ENCODE measurements around the gene ODC1. TPM values are rescaled to one million over a fixed set of nuclear protein-coding genes. Genes with fewer than 3 reads are reported as not detected.

ODC1 gene
- total RNA-seq, 1 experiment from 2014 or later = 46.6 TPM

- H3K27ac Mint-ChIP-seq = no peak overlapping the region
- peak; percentile 75 for TF ChIP-seq NFYB (CRISPR knock-in tag; conservative IDR thresholded peaks at IDR 0.05; ENCODE audit: low read depth)
- no peak for TF ChIP-seq ZNF121 (CRISPR knock-in tag; IDR thresholded peaks at IDR 0.05)
- TF ChIP-seq USF2 (CRISPR knock-in tag; IDR thresholded peaks at IDR 0.05) = peak; percentile 95
- no peak for TF ChIP-seq ARID4B (CRISPR knock-in tag; IDR thresholded peaks at IDR 0.05; ENCODE audit: borderline replicate concordance)
- TF ChIP-seq MYBL2 (CRISPR knock-in tag; IDR thresholded peaks at IDR 0.05) = no peak
- peak; percentile 94 for TF ChIP-seq USF1 (CRISPR knock-in tag; IDR thresholded peaks at IDR 0.05)
- TF ChIP-seq MAX (CRISPR knock-in tag; IDR thresholded peaks at IDR 0.05) = peak; percentile 30; the same call in 1 of the 2 replicates
- H3K4me3 Mint-ChIP-seq = no peak overlapping the region
- H3K36me3 Mint-ChIP-seq = no peaks in the 10 kb centered on the region
- H3K4me1 Mint-ChIP-seq = peaks cover 9% of the 10 kb centered on the region
- peak; percentile 68 for DNase-seq (ENCODE audit: low spot score)
- H3K27me3 Mint-ChIP-seq (ENCODE audit: low read depth) = no peaks in the 10 kb centered on the region
- POLR2A ChIA-PET = interaction anchor here (0.8 kb wide), 1 partner anchor 9 kb away, joined by 3 read pairs; no protein-coding TSS in a partner anchor
- CTCF ChIA-PET = interaction anchor here (1.0 to 5.8 kb wide), 4 partner anchors 12 to 249 kb away, joined by 3 to 104 read pairs (median 3); no protein-coding TSS in a partner anchor
- H3K9me3 Mint-ChIP-seq = peaks cover 11% of the 10 kb centered on the region
- ATAC-seq = peak; percentile 50
Observed at GRCh38 chr2:10412380-10412779, 35.7 kb downstream of the ODC1 start.

GRCh38 chr2:10411557-10411956 is 36.6 kb downstream of the ODC1 start:
- H3K27me3 Mint-ChIP-seq (ENCODE audit: low read depth) = no peaks in the 10 kb centered on the region
- TF ChIP-seq FOXP1 (CRISPR knock-in tag; IDR thresholded peaks at IDR 0.05; ENCODE audit: borderline replicate concordance) = no peak
- no peak for TF ChIP-seq FOXJ3 (CRISPR knock-in tag; IDR thresholded peaks at IDR 0.05; ENCODE audit: borderline replicate concordance)
- no peak for TF ChIP-seq NFYB (CRISPR knock-in tag; conservative IDR thresholded peaks at IDR 0.05; ENCODE audit: low read depth)
- no peak for TF ChIP-seq GABPB1 (CRISPR knock-in tag; IDR thresholded peaks at IDR 0.05)
- TF ChIP-seq EMX1 (CRISPR knock-in tag; IDR thresholded peaks at IDR 0.05) = no peak
- no peak for TF ChIP-seq GRHL2 (CRISPR knock-in tag; IDR thresholded peaks at IDR 0.05; ENCODE audit: insufficient replicate concordance, severe bottlenecking)
- TF ChIP-seq CTCF (IDR thresholded peaks at IDR 0.05) = no peak
- TF ChIP-seq ZNF425 (CRISPR knock-in tag; conservative IDR thresholded peaks at IDR 0.05) = no peak
- ChIA-PET CTCF (interaction anchor here (1.1 to 5.8 kb wide), 3 partner anchors 22 to 270 kb away, joined by 3 to 104 read pairs (median 3); no protein-coding TSS in a partner anchor), POLR2A (no interaction called here)
- ATAC-seq (no peak), DNase-seq (ENCODE audit: low spot score) (no peak)
- H3K36me3 Mint-ChIP-seq = no peaks in the 10 kb centered on the region
- no peak overlapping the region for H3K4me3 Mint-ChIP-seq
- H3K27ac Mint-ChIP-seq = no peak overlapping the region
- peaks cover 11% of the 10 kb centered on the region for H3K9me3 Mint-ChIP-seq
- peaks cover 9% of the 10 kb centered on the region for H3K4me1 Mint-ChIP-seq
